Measurements from ENCODE around the gene TTC7B. TPM values are rescaled to one million over a fixed set of nuclear protein-coding genes. Genes with fewer than 3 reads are reported as not detected.

The TTC7B gene
- total RNA-seq, 1 donor from 2014 or later = 40.3 TPM

DNA sequence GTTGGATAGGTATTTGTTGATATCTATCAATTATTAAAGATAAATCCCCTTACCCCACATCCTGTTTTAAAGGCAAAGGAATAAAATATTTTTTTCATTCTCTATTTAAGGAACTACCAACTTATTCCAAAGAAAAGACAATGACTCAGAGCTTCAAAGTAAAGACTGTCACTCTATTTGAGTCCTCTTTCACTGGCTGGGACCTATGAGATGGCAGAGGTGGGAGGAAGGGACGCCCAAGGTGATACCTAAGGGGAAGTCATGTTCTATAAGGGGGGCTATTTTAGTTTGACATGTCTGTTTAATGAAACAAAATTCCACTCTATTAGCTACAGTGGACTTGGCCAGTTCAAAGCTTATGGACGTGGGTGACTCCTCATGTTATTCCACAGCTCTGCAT lies 209.8 kb downstream of the TTC7B start:
- H3K36me3 Mint-ChIP-seq (ENCODE audit: low read depth) = peaks cover 5% of the 10 kb centered on the region
- peaks cover 8% of the 10 kb centered on the region for H3K4me1 Mint-ChIP-seq (ENCODE audit: low read depth)
- no peak for DNase-seq (ENCODE audit: low spot score)
- no peak overlapping the region for H3K4me3 Mint-ChIP-seq (ENCODE audit: unreplicated experiment)
- H3K9me3 Mint-ChIP-seq (ENCODE audit: low read depth) = no peaks in the 10 kb centered on the region
- TF ChIP-seq, protein P1, sequence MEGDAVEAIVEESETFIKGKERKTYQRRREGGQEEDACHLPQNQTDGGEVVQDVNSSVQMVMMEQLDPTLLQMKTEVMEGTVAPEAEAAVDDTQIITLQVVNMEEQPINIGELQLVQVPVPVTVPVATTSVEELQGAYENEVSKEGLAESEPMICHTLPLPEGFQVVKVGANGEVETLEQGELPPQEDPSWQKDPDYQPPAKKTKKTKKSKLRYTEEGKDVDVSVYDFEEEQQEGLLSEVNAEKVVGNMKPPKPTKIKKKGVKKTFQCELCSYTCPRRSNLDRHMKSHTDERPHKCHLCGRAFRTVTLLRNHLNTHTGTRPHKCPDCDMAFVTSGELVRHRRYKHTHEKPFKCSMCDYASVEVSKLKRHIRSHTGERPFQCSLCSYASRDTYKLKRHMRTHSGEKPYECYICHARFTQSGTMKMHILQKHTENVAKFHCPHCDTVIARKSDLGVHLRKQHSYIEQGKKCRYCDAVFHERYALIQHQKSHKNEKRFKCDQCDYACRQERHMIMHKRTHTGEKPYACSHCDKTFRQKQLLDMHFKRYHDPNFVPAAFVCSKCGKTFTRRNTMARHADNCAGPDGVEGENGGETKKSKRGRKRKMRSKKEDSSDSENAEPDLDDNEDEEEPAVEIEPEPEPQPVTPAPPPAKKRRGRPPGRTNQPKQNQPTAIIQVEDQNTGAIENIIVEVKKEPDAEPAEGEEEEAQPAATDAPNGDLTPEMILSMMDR (IDR thresholded peaks at IDR 0.05) = no peak
- H3K27me3 Mint-ChIP-seq (ENCODE audit: low read depth) = no peaks in the 10 kb centered on the region
- no peak overlapping the region for H3K27ac Mint-ChIP-seq (ENCODE audit: unreplicated experiment)

GRCh38 chr14:90605430-90605829 lies 210.8 kb downstream of the TTC7B start:
- H3K9me3 Mint-ChIP-seq (ENCODE audit: low read depth) = no peaks in the 10 kb centered on the region
- H3K4me3 Mint-ChIP-seq (ENCODE audit: unreplicated experiment) = no peak overlapping the region
- H3K27ac Mint-ChIP-seq (ENCODE audit: unreplicated experiment) = no peak overlapping the region
- no peaks in the 10 kb centered on the region for H3K27me3 Mint-ChIP-seq (ENCODE audit: low read depth)
- peaks cover 11% of the 10 kb centered on the region for H3K4me1 Mint-ChIP-seq (ENCODE audit: low read depth)
- no peak for DNase-seq (ENCODE audit: low spot score)
- TF ChIP-seq, protein P1 (IDR thresholded peaks at IDR 0.05) = no peak
- peaks cover 4% of the 10 kb centered on the region for H3K36me3 Mint-ChIP-seq (ENCODE audit: low read depth)

DNA sequence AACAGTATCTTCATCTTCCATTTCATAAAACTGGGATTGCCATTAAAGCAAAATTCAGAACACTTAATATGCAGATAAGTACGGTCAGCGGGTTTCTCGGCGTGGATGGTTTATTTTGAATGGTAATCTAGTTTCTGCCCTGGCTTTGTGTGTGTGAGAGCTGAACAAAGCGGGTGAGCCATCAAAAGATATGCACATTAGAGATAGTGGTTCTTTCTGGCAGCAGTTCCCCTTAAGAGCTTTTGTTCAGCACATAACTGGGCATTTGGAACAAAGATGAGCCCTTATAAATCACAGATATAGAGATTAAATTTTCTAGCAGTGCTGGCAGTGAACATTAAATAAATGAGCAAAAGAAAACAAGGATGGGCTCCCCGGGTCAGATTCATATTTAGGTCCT lies 211.9 kb downstream of the TTC7B start:
- DNase-seq (ENCODE audit: low spot score) = no peak
- Mint-ChIP-seq H3K27me3 (ENCODE audit: low read depth) (no peaks in the 10 kb centered on the region), H3K4me3 (ENCODE audit: unreplicated experiment) (no peak overlapping the region), H3K27ac (ENCODE audit: unreplicated experiment) (no peak overlapping the region), H3K36me3 (ENCODE audit: low read depth) (no peaks in the 10 kb centered on the region), H3K4me1 (ENCODE audit: low read depth) (peaks cover 21% of the 10 kb centered on the region), H3K9me3 (ENCODE audit: low read depth) (no peaks in the 10 kb centered on the region)
- TF ChIP-seq, protein P1 (IDR thresholded peaks at IDR 0.05) = no peak

DNA sequence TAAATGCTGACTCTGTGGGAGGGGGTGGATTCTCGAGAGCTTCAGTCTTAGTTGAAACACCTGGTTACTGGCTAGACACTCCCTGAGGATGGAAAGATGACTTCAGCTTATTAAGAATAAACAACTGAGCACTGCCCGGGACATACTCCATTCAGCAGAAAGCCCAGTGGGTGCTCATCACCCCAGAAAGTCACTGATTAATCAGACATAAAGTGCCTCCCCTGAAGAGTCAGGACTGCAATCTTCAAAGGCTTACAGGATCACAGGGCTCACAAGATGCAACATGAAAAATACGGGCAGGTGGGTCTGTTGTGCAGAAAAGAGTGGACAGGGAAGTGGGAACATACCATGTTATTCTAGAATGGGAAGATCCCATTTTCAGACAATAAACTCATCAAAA lies 212.4 kb downstream of the TTC7B start:
- H3K9me3 Mint-ChIP-seq (ENCODE audit: low read depth) = no peaks in the 10 kb centered on the region
- no peaks in the 10 kb centered on the region for H3K27me3 Mint-ChIP-seq (ENCODE audit: low read depth)
- no peaks in the 10 kb centered on the region for H3K36me3 Mint-ChIP-seq (ENCODE audit: low read depth)
- H3K4me3 Mint-ChIP-seq (ENCODE audit: unreplicated experiment) = no peak overlapping the region
- DNase-seq (ENCODE audit: low spot score) = no peak
- TF ChIP-seq, protein P1 (IDR thresholded peaks at IDR 0.05) = no peak
- peaks cover 23% of the 10 kb centered on the region for H3K4me1 Mint-ChIP-seq (ENCODE audit: low read depth)
- no peak overlapping the region for H3K27ac Mint-ChIP-seq (ENCODE audit: unreplicated experiment)

DNA sequence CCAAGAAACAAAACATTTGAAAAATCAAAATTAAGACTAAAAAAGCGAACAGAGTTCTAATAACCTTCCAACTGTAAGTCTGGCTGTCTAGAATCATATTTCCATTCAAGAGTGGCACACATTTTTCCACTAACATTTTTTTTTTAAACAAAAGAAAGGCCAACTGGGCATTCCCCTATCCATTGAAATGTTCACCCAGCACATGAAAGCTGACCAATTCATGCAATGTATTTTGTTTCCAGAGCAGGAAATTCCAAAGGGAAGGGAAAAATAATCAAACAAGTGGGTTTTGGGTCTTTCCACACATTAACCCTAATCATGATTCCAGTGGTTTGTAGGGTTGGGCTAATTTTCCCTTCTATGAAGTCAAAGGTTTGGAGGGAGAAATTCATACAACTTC lies 212.9 kb downstream of the TTC7B start:
- Mint-ChIP-seq H3K4me3 (ENCODE audit: unreplicated experiment) (no peak overlapping the region), H3K4me1 (ENCODE audit: low read depth) (peaks cover 23% of the 10 kb centered on the region), H3K9me3 (ENCODE audit: low read depth) (no peaks in the 10 kb centered on the region), H3K27ac (ENCODE audit: unreplicated experiment) (no peak overlapping the region), H3K36me3 (ENCODE audit: low read depth) (no peaks in the 10 kb centered on the region), H3K27me3 (ENCODE audit: low read depth) (no peaks in the 10 kb centered on the region)
- no peak for DNase-seq (ENCODE audit: low spot score)
- TF ChIP-seq, protein P1 (IDR thresholded peaks at IDR 0.05) = no peak
